ENCODE measurements around the gene GRID1.

DNA sequence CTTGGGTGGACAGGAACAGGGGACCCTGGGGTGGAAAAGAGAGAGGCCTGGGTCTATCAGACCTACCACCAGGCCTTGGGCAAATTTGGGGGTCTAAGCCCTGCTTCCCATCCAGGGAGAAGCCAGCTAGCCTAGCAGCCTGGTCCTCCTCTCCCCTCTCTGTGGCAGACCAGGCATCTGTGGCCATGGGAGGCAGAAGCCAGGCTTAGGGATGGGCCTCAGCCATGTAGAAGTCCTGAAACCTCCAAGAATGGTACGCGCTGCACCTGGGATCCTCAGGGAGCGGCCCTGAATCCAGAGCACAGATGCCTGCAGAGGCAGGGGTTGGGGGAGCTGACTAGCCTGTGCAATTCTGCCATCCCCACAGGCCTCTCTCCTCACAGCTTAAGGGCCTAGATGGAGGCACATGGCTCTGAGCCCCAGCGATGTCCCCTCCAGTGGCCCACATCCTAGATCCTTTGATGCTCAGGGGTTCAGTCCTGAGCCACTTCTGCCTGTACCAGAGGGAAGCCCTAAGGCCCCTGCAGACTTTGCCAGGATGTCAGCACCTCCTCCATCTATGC, 21.2 kb downstream of the GRID1 start:
- TF ChIP-seq POLR2A (IDR thresholded peaks at IDR 0.05; ENCODE audit: low read depth, low read length) = no peak
- TF ChIP-seq POLR2AphosphoS5 (IDR thresholded peaks at IDR 0.05; ENCODE audit: low read depth, low read length) = no peak
- no peak for TF ChIP-seq TAF1 (IDR thresholded peaks at IDR 0.05; ENCODE audit: low read depth, low read length)

Data from GM12891 (cell line).